ENCODE results near the gene ZNF768.

DNA sequence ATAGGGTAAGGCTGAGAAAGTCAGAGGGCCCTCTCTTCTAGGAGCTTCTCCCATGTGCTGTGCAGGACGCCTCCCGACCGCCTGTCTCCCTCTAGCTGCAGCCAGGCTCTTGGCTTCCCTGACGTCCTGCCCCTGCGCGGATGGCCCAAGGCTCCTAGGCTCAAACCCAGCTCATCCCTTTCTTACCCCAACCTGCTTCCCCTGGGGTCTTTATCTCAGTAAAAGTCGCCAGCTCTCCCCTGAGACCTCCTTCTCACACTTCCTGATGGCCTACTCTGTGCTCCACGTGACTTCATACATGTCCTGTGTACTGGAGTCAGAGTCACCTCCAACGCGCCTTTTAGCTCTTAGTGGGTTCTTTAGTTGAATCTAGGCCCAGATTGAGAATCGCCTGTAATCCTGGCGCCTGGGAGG, 9.4 kb upstream of the ZNF768 start:
- peak; percentile 19 for TF ChIP-seq POLR2A (IDR thresholded peaks at IDR 0.05; ENCODE audit: borderline replicate concordance, extremely low read depth, insufficient read depth, insufficient read length)
- no peak for TF ChIP-seq SRF (IDR thresholded peaks at IDR 0.05; ENCODE audit: low read depth)
- TF ChIP-seq, protein P1, sequence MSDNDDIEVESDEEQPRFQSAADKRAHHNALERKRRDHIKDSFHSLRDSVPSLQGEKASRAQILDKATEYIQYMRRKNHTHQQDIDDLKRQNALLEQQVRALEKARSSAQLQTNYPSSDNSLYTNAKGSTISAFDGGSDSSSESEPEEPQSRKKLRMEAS (IDR thresholded peaks at IDR 0.05), result peak; percentile 81
- TF ChIP-seq, protein P2, sequence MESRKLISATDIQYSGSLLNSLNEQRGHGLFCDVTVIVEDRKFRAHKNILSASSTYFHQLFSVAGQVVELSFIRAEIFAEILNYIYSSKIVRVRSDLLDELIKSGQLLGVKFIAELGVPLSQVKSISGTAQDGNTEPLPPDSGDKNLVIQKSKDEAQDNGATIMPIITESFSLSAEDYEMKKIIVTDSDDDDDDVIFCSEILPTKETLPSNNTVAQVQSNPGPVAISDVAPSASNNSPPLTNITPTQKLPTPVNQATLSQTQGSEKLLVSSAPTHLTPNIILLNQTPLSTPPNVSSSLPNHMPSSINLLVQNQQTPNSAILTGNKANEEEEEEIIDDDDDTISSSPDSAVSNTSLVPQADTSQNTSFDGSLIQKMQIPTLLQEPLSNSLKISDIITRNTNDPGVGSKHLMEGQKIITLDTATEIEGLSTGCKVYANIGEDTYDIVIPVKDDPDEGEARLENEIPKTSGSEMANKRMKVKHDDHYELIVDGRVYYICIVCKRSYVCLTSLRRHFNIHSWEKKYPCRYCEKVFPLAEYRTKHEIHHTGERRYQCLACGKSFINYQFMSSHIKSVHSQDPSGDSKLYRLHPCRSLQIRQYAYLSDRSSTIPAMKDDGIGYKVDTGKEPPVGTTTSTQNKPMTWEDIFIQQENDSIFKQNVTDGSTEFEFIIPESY (IDR thresholded peaks at IDR 0.05; ENCODE audit: extremely low read depth, insufficient replicate concordance, low read length), result no peak
- peak; percentile 41; the same call in 1 of the 2 replicates for TF ChIP-seq POLR2AphosphoS5 (IDR thresholded peaks at IDR 0.05; ENCODE audit: low read depth, low read length)
